Smooth muscle cell (in vitro differentiated cells): ENCODE measurements around the gene KCNJ16. TPM values are rescaled to one million over a fixed set of nuclear protein-coding genes. Genes with fewer than 3 reads are reported as not detected.

ENCODE experiments used
- DNase-seq: peaks from one replicate; lab custom pipeline; 2025; ENCODE audit not compliant: unreplicated experiment; lab: John Stamatoyannopoulos, UW
- H2AFZ ChIP-seq: fragments of 200-600 bp; sonication (generic); 2 replicates; pipeline ENCODE4 v1.6.0; 2016; ENCODE audit warnings: antibody characterized with exemption, low read depth, mild to moderate bottlenecking
- H3F3A ChIP-seq: fragments of 200-600 bp; sonication (generic); 2 replicates; pipeline ENCODE4 v1.6.0; 2017; ENCODE audit warnings: antibody characterized with exemption, low read depth
- H3K27ac ChIP-seq: fragments of 200-600 bp; sonication (generic); 2 replicates; pipeline ENCODE4 v1.5.1; 2016; ENCODE audit warnings: low read depth, mild to moderate bottlenecking
- H3K27me3 ChIP-seq: fragments of 200-600 bp; sonication (generic); 2 replicates; pipeline ENCODE4 v1.6.1; 2016; ENCODE audit warnings: low read depth, mild to moderate bottlenecking
- H3K36me3 ChIP-seq: fragments of 200-600 bp; sonication (generic); 2 replicates; pipeline ENCODE4 v1.5.1; 2016; ENCODE audit warnings: low read depth
- H3K4me1 ChIP-seq: fragments of 200-600 bp; sonication (generic); 2 replicates; pipeline ENCODE4 v1.5.1; 2016; ENCODE audit warnings: low read depth
- H3K4me2 ChIP-seq: fragments of 200-600 bp; sonication (generic); 2 replicates; pipeline ENCODE4 v1.6.0; 2016; ENCODE audit warnings: mild to moderate bottlenecking
- H3K4me3 ChIP-seq: fragments of 200-600 bp; sonication (generic); 2 replicates; pipeline ENCODE4 v1.5.1; 2016; ENCODE audit warnings: mild to moderate bottlenecking
- H3K79me2 ChIP-seq: fragments of 200-600 bp; sonication (generic); 2 replicates; pipeline ENCODE4 v1.6.0; 2016; ENCODE audit warnings: low read depth, mild to moderate bottlenecking
- H3K9ac ChIP-seq: fragments of 200-600 bp; sonication (generic); 2 replicates; pipeline ENCODE4 v1.6.0; 2016; ENCODE audit warnings: low read depth
- H3K9me3 ChIP-seq: fragments of 200-600 bp; sonication (generic); replicated peaks from 2 replicates; pipeline ENCODE4 v1.5.1; 2016; ENCODE audit warnings: low read depth
- H4K20me1 ChIP-seq: fragments of 200-600 bp; sonication (generic); 2 replicates; pipeline ENCODE4 v1.6.0; 2016; ENCODE audit warnings: low read depth
- CTCF ChIP-seq: fragments of 200-600 bp; sonication (generic); IDR thresholded peaks from 2 replicates; pipeline ENCODE4 v1.5.1; 2017; ENCODE audit warnings: borderline replicate concordance, mild to moderate bottlenecking, antibody characterized with exemption; ENCODE audit not compliant: insufficient read depth, poor library complexity, severe bottlenecking
- WGBS: methylation state at CpG from one replicate; pipeline ENCODE4 v1.1.7; 2016; ENCODE audit warnings: low lambda C conversion rate; 5-methylcytosine and 5-hydroxymethylcytosine counted together
- polyA plus RNA-seq: library from polyadenylated mRNA; unstranded; fragments of >200 nt; fragmentation: Nextera tagmentation; extraction: Ambion mirVana; gene quantifications from 2 replicates; pipeline ENCODE4 v1.2.1, GENCODE V29; 2016
- total RNA-seq: library from RNA; depleted of rRNA; stranded (reverse); fragments of >200 nt; gene quantifications from 2 replicates; pipeline ENCODE4 v1.2.3, GENCODE V29; 2014

KCNJ16 gene
- total and polyA plus RNA-seq, 2 experiments from 2014 or later, result 0.09 TPM; not detected in 1

- no peak overlapping the region for H3K4me3 ChIP-seq
- TF ChIP-seq CTCF, result no peak
- no peak overlapping the region for H3K4me2 ChIP-seq
- H3K79me2 ChIP-seq, result no peaks in the 10 kb centered on the region
- no peaks in the 10 kb centered on the region for H3K9me3 ChIP-seq
- no peaks in the 10 kb centered on the region for H3F3A ChIP-seq
- no peaks in the 10 kb centered on the region for H3K27me3 ChIP-seq
- H4K20me1 ChIP-seq, result no peaks in the 10 kb centered on the region
- 75% methylated on average over 3 of the region's 3 CpGs for WGBS
- H3K4me1 ChIP-seq, result no peaks in the 10 kb centered on the region
- no peak for DNase-seq
- H3K27ac ChIP-seq, result no peak overlapping the region
- H2AFZ ChIP-seq, result no peak overlapping the region
- H3K36me3 ChIP-seq, result no peaks in the 10 kb centered on the region
- H3K9ac ChIP-seq, result no peak overlapping the region
Observed at GRCh38 chr17:70102531-70102930, 27.5 kb downstream of the KCNJ16 start.

- H3K9me3 ChIP-seq, result no peaks in the 10 kb centered on the region
- WGBS, result 86% methylated on average over 12 of the region's 12 CpGs
- H2AFZ ChIP-seq, result no peak overlapping the region
- no peaks in the 10 kb centered on the region for H3K79me2 ChIP-seq
- no peak overlapping the region for H3K4me2 ChIP-seq
- no peak for TF ChIP-seq CTCF
- H3K9ac ChIP-seq, result no peak overlapping the region
- no peaks in the 10 kb centered on the region for H3K4me1 ChIP-seq
- H4K20me1 ChIP-seq, result no peaks in the 10 kb centered on the region
- no peak overlapping the region for H3K4me3 ChIP-seq
- H3F3A ChIP-seq, result no peaks in the 10 kb centered on the region
- no peaks in the 10 kb centered on the region for H3K36me3 ChIP-seq
- no peak for DNase-seq
- H3K27me3 ChIP-seq, result no peaks in the 10 kb centered on the region
- no peak overlapping the region for H3K27ac ChIP-seq
Observed at GRCh38 chr17:70104791-70105523, 29.9 kb downstream of the KCNJ16 start.

- DNase-seq, result no peak
- 96% methylated on average over 3 of the region's 3 CpGs for WGBS
- H3K9ac ChIP-seq, result no peak overlapping the region
- no peaks in the 10 kb centered on the region for H4K20me1 ChIP-seq
- no peak overlapping the region for H3K27ac ChIP-seq
- H3K36me3 ChIP-seq, result no peaks in the 10 kb centered on the region
- no peak overlapping the region for H2AFZ ChIP-seq
- no peaks in the 10 kb centered on the region for H3K9me3 ChIP-seq
- no peaks in the 10 kb centered on the region for H3K27me3 ChIP-seq
- H3K4me3 ChIP-seq, result no peak overlapping the region
- no peak for TF ChIP-seq CTCF
- no peaks in the 10 kb centered on the region for H3F3A ChIP-seq
- no peak overlapping the region for H3K4me2 ChIP-seq
- no peaks in the 10 kb centered on the region for H3K4me1 ChIP-seq
- no peaks in the 10 kb centered on the region for H3K79me2 ChIP-seq
Observed at GRCh38 chr17:70105641-70106040, 30.6 kb downstream of the KCNJ16 start.

GRCh38 chr17:70106551-70106950 lies 31.5 kb downstream of the KCNJ16 start:
- H3K9me3 ChIP-seq, result no peaks in the 10 kb centered on the region
- H3F3A ChIP-seq, result no peaks in the 10 kb centered on the region
- H3K27ac ChIP-seq, result no peak overlapping the region
- no peaks in the 10 kb centered on the region for H4K20me1 ChIP-seq
- no peaks in the 10 kb centered on the region for H3K27me3 ChIP-seq
- no peak overlapping the region for H2AFZ ChIP-seq
- H3K4me1 ChIP-seq, result no peaks in the 10 kb centered on the region
- no peak overlapping the region for H3K9ac ChIP-seq
- H3K4me2 ChIP-seq, result no peak overlapping the region
- TF ChIP-seq CTCF, result no peak
- no peaks in the 10 kb centered on the region for H3K79me2 ChIP-seq
- DNase-seq, result no peak
- H3K36me3 ChIP-seq, result no peaks in the 10 kb centered on the region
- 76% methylated on average over 3 of the region's 3 CpGs for WGBS
- no peak overlapping the region for H3K4me3 ChIP-seq
